Adrenal gland (tissue), 5 donors: ENCODE results near the gene AGBL4.

Experiments
- CTCF ChIP-seq, 6 experiments: fragments of 450-650 bp in 4 of 6; fragments of 200-600 bp in 2 of 6; sonication (generic) in 1 of 6; IDR thresholded peaks; 1 replicate in 5 of 6; 2 replicates in 1 of 6; pipeline versions ENCODE4 v1.5.1 to v1.8.0; 2016 to 2021; ENCODE audit warnings: antibody characterized with exemption in 6 of 6, mild to moderate bottlenecking in 2 of 6, moderate library complexity in 1 of 6
- POLR2A ChIP-seq, 2 donors: fragments of 450-650 bp; IDR thresholded peaks; one replicate each; pipeline ENCODE4 v1.6.1; 2017; ENCODE audit warnings: antibody characterized with exemption in 2 of 2, mild to moderate bottlenecking in 2 of 2, moderate library complexity in 1 of 2
- donor health status: DM: no; HTN: no; CAD: no.

DNA sequence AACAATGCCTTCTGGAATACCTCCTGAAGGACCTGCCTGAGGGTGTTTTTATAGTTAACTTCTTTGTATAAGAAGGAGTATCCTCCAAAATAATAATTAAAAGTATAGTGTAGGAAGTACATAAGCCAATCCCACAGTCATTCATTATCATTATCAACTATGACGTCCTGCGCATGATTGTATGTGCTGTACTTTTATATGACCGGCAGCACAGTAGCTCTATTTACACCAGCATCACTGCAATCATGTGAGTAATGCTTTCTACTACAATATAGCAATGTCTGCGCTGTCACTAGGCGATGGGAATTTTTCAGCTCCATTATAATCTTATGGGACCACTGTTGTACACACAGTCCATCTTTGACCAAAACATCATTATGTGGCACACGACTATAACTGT lies 1319.0 kb downstream of the AGBL4 start:
- TF ChIP-seq CTCF (IDR thresholded peaks at IDR 0.05) (no peak), POLR2A (IDR thresholded peaks at IDR 0.05) (no peak)
